HEK293 (cell line): ENCODE measurements around the gene PEX7.

Source experiments
- CTCF ChIA-PET: fragments of 350-600 bp; formaldehyde crosslinking; extraction: SDS; loops from one replicate; lab custom pipeline; 2021; ENCODE audit warnings: antibody characterized with exemption; lab: Yijun Ruan, JAX
- POLR2A ChIA-PET: fragments of 300-600 bp; formaldehyde crosslinking; extraction: SDS; loops from one replicate; lab custom pipeline; 2020; ENCODE audit warnings: antibody characterized with exemption, inconsistent platforms; lab: Yijun Ruan, JAX
- H3K27ac ChIP-seq: fragments of 200-500 bp; sonication (Bioruptor generic); 2 replicates; pipeline ENCODE4 v1.5.1; 2014; ENCODE audit warnings: low read depth, low read length, control low read depth, inconsistent platforms; ENCODE audit errors: extremely low read depth
- H3K36me3 ChIP-seq, 2 experiments: fragments of 200-500 bp in 1 of 2; sonication (Bioruptor generic) in 1 of 2; 1 replicate in 1 of 2; 2 replicates in 1 of 2; pipeline ENCODE4 v1.5.1; 2014 to 2017; ENCODE audit warnings: inconsistent platforms in 2 of 2, low read length in 2 of 2; ENCODE audit not compliant: control insufficient read depth in 2 of 2, insufficient read depth in 1 of 2
- H3K4me1 ChIP-seq: fragments of 200-500 bp; sonication (Bioruptor generic); 2 replicates; pipeline ENCODE4 v1.5.1; 2014; ENCODE audit warnings: mild to moderate bottlenecking, low read length, inconsistent platforms; ENCODE audit not compliant: control insufficient read depth, insufficient read depth
- H3K4me3 ChIP-seq: 2 replicates; pipeline ENCODE4 v1.5.1; 2011; ENCODE audit warnings: low read depth, mild to moderate bottlenecking, control low read depth, low read length, moderate library complexity
- H3K9me3 ChIP-seq: fragments of 200-500 bp; sonication (Bioruptor generic); 2 replicates; pipeline ENCODE4 v1.5.1; 2014; ENCODE audit warnings: low read depth, low read length, inconsistent platforms; ENCODE audit not compliant: control insufficient read depth, insufficient read depth
- AEBP2 ChIP-seq: fragments of 450-650 bp; formaldehyde crosslinking; IDR thresholded peaks from 2 replicates; pipeline ENCODE4 v1.5.1; 2016; ENCODE audit warnings: missing biosample characterization, missing genetic modification characterization, borderline replicate concordance
- BCL11A ChIP-seq: fragments of 450-650 bp; formaldehyde crosslinking; IDR thresholded peaks from 2 replicates; pipeline ENCODE4 v1.5.1; 2016; ENCODE audit warnings: low read depth, missing biosample characterization, missing genetic modification characterization
- KLF16 ChIP-seq: fragments of 450-650 bp; formaldehyde crosslinking; IDR thresholded peaks from 2 replicates; pipeline ENCODE4 v1.5.1; 2017; ENCODE audit warnings: missing biosample characterization, missing genetic modification characterization
- SCRT2 ChIP-seq: fragments of 450-650 bp; formaldehyde crosslinking; IDR thresholded peaks from 2 replicates; pipeline ENCODE4 v1.5.1; 2016; ENCODE audit warnings: missing biosample characterization, missing genetic modification characterization
- YY1 ChIP-seq: fragments of 450-650 bp; formaldehyde crosslinking; IDR thresholded peaks from 2 replicates; pipeline ENCODE4 v1.5.1; 2018; ENCODE audit warnings: missing biosample characterization, missing genetic modification characterization
- ZNF132 ChIP-seq: fragments of 450-650 bp; formaldehyde crosslinking; IDR thresholded peaks from 2 replicates; pipeline ENCODE4 v1.5.1; 2017; ENCODE audit warnings: missing biosample characterization, missing genetic modification characterization, borderline replicate concordance
- ZNF140 ChIP-seq: fragments of 450-650 bp; formaldehyde crosslinking; IDR thresholded peaks from 2 replicates; pipeline ENCODE4 v1.5.1; 2016; ENCODE audit warnings: missing biosample characterization, missing genetic modification characterization
- ZNF223 ChIP-seq: fragments of 450-650 bp; formaldehyde crosslinking; IDR thresholded peaks from 2 replicates; pipeline ENCODE4 v1.5.1; 2016; ENCODE audit warnings: missing biosample characterization, missing genetic modification characterization
- ZNF311 ChIP-seq: fragments of 450-650 bp; formaldehyde crosslinking; IDR thresholded peaks from 2 replicates; pipeline ENCODE4 v1.5.1; 2017; ENCODE audit warnings: missing biosample characterization, missing genetic modification characterization, borderline replicate concordance
- ZNF350 ChIP-seq: fragments of 450-650 bp; formaldehyde crosslinking; IDR thresholded peaks from 2 replicates; pipeline ENCODE4 v1.5.0; 2017; ENCODE audit warnings: missing biosample characterization, mild to moderate bottlenecking, missing genetic modification characterization
- ZNF354C ChIP-seq: fragments of 450-650 bp; formaldehyde crosslinking; IDR thresholded peaks from 2 replicates; pipeline ENCODE4 v1.5.1; 2016; ENCODE audit warnings: missing biosample characterization, missing genetic modification characterization, low read depth, borderline replicate concordance
- ZNF416 ChIP-seq: fragments of 450-650 bp; formaldehyde crosslinking; IDR thresholded peaks from 2 replicates; pipeline ENCODE4 v1.5.1; 2016; ENCODE audit warnings: missing biosample characterization, missing genetic modification characterization
- ZNF423 ChIP-seq: fragments of 450-650 bp; formaldehyde crosslinking; IDR thresholded peaks from 2 replicates; pipeline ENCODE4 v1.5.1; 2016; ENCODE audit warnings: missing biosample characterization, missing genetic modification characterization
- ZNF48 ChIP-seq: fragments of 450-650 bp; formaldehyde crosslinking; IDR thresholded peaks from 2 replicates; pipeline ENCODE4 v1.5.1; 2016; ENCODE audit warnings: missing biosample characterization, missing genetic modification characterization
- ZNF510 ChIP-seq: fragments of 450-650 bp; formaldehyde crosslinking; IDR thresholded peaks from 2 replicates; pipeline ENCODE4 v1.5.1; 2018; ENCODE audit warnings: mild to moderate bottlenecking, missing genetic modification characterization, missing biosample characterization; ENCODE audit not compliant: insufficient replicate concordance
- ZNF521 ChIP-seq: fragments of 450-650 bp; formaldehyde crosslinking; IDR thresholded peaks from 2 replicates; pipeline ENCODE4 v1.5.1; 2017; ENCODE audit warnings: missing biosample characterization, mild to moderate bottlenecking, missing genetic modification characterization
- ZNF561 ChIP-seq: fragments of 450-650 bp; IDR thresholded peaks from 2 replicates; pipeline ENCODE4 v1.5.1; 2018; ENCODE audit warnings: missing biosample characterization, missing genetic modification characterization, borderline replicate concordance
- ZNF596 ChIP-seq: fragments of 450-650 bp; IDR thresholded peaks from 2 replicates; pipeline ENCODE4 v1.5.0; 2018; ENCODE audit warnings: missing biosample characterization, mild to moderate bottlenecking, missing genetic modification characterization, moderate library complexity
- ZNF600 ChIP-seq: fragments of 450-650 bp; formaldehyde crosslinking; IDR thresholded peaks from 2 replicates; pipeline ENCODE4 v1.5.1; 2016; ENCODE audit warnings: missing biosample characterization, missing genetic modification characterization
- ZNF670 ChIP-seq: fragments of 450-650 bp; formaldehyde crosslinking; IDR thresholded peaks from 2 replicates; pipeline ENCODE4 v1.5.1; 2016; ENCODE audit warnings: missing biosample characterization, missing genetic modification characterization, low read depth
- ZNF791 ChIP-seq: fragments of 450-650 bp; formaldehyde crosslinking; IDR thresholded peaks from 2 replicates; pipeline ENCODE4 v1.5.1; 2016; ENCODE audit warnings: missing biosample characterization, missing genetic modification characterization
- ZSCAN23 ChIP-seq: fragments of 450-650 bp; formaldehyde crosslinking; IDR thresholded peaks from 2 replicates; pipeline ENCODE4 v1.5.1; 2016; ENCODE audit warnings: missing biosample characterization, missing genetic modification characterization
- TF ChIP-seq, protein P1 (sequence below): fragments of 450-650 bp; formaldehyde crosslinking; IDR thresholded peaks from 2 replicates; pipeline ENCODE4 v1.5.1; 2016; ENCODE audit warnings: missing biosample characterization, missing genetic modification characterization
- TF ChIP-seq, protein P2 (sequence below): fragments of 450-650 bp; formaldehyde crosslinking; IDR thresholded peaks from 2 replicates; pipeline ENCODE4 v1.5.1; 2016; ENCODE audit warnings: missing biosample characterization, missing genetic modification characterization
- TF ChIP-seq, protein P3 (sequence below): fragments of 450-650 bp; formaldehyde crosslinking; IDR thresholded peaks from 2 replicates; pipeline ENCODE4 v1.5.1; 2017; ENCODE audit warnings: missing biosample characterization, missing genetic modification characterization
- TF ChIP-seq, protein P4 (sequence below): fragments of 450-650 bp; formaldehyde crosslinking; IDR thresholded peaks from 2 replicates; pipeline ENCODE4 v1.5.1; 2016; ENCODE audit warnings: missing biosample characterization, missing genetic modification characterization, borderline replicate concordance

The PEX7 gene

DNA sequence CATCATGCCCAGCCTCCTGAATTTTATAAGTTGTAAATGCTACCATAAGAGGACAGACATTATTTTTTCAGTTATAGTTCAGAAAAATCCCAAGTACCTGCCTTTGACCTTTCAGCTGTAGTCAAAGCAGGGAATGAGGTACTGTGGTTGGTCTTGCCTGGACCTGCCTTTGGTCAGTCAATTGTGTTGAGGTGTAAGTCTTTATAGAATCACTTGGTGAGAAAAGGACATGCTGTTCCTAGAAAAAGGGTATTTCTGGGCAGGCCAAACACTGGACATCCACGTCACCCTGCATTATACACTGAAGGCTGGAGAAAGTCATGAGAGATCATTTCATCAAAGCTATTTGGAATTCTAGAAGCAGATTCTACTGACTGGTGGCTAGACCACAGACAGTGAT, 40.3 kb downstream of the PEX7 start:
- ChIA-PET POLR2A (no interaction called here), CTCF (interaction anchor here (0.7 to 2.9 kb wide), 4 partner anchors 17 to 85 kb away, joined by 3 to 20 read pairs (median 5); partner anchors contain the start of gene SLC35D3)
- TF ChIP-seq ZNF140 (tag by site-specific recombination) (no peak), ZNF223 (tag by site-specific recombination) (no peak), ZNF561 (tag by site-specific recombination) (no peak), ZNF791 (tag by site-specific recombination) (no peak), ZNF670 (tag by site-specific recombination) (no peak), YY1 (tag by site-specific recombination) (no peak), BCL11A (tag by site-specific recombination) (no peak), ZNF132 (tag by site-specific recombination) (no peak), ZNF350 (tag by site-specific recombination) (no peak), KLF16 (tag by site-specific recombination) (no peak), ZNF596 (tag by site-specific recombination) (no peak), SCRT2 (tag by site-specific recombination) (no peak), ZNF48 (tag by site-specific recombination) (no peak), ZNF423 (tag by site-specific recombination) (no peak), ZNF600 (tag by site-specific recombination) (no peak), ZNF416 (no peak), ZNF354C (no peak)
- TF ChIP-seq, protein P1, sequence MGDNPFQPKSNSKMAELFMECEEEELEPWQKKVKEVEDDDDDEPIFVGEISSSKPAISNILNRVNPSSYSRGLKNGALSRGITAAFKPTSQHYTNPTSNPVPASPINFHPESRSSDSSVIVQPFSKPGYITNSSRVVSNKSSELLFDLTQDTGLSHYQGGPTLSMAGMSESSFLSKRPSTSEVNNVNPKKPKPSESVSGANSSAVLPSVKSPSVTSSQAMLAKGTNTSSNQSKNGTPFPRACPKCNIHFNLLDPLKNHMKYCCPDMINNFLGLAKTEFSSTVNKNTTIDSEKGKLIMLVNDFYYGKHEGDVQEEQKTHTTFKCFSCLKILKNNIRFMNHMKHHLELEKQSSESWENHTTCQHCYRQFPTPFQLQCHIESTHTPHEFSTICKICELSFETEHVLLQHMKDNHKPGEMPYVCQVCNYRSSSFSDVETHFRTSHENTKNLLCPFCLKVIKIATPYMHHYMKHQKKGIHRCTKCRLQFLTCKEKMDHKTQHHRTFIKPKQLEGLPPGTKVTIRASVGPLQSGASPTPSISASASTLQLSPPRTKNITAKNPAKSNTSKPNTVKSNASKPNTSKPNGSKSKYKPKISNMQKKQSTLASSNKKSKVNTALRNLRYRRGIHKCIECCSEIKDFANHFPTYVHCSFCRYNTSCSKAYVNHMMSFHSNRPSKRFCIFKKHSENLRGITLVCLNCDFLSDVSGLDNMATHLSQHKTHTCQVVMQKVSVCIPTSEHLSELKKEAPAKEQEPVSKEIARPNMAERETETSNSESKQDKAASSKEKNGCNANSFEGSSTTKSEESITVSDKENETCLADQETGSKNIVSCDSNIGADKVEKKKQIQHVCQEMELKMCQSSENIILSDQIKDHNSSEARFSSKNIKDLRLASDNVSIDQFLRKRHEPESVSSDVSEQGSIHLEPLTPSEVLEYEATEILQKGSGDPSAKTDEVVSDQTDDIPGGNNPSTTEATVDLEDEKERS (tag by site-specific recombination), result no peak
- TF ChIP-seq, protein P2, sequence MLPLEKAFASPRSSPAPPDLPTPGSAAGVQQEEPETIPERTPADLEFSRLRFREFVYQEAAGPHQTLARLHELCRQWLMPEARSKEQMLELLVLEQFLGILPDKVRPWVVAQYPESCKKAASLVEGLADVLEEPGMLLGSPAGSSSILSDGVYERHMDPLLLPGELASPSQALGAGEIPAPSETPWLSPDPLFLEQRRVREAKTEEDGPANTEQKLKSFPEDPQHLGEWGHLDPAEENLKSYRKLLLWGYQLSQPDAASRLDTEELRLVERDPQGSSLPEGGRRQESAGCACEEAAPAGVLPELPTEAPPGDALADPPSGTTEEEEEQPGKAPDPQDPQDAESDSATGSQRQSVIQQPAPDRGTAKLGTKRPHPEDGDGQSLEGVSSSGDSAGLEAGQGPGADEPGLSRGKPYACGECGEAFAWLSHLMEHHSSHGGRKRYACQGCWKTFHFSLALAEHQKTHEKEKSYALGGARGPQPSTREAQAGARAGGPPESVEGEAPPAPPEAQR (tag by site-specific recombination), result no peak
- TF ChIP-seq, protein P3, sequence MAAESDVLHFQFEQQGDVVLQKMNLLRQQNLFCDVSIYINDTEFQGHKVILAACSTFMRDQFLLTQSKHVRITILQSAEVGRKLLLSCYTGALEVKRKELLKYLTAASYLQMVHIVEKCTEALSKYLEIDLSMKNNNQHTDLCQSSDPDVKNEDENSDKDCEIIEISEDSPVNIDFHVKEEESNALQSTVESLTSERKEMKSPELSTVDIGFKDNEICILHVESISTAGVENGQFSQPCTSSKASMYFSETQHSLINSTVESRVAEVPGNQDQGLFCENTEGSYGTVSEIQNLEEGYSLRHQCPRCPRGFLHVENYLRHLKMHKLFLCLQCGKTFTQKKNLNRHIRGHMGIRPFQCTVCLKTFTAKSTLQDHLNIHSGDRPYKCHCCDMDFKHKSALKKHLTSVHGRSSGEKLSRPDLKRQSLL, result no peak
- Histone ChIP-seq H3K9me3 (no peaks in the 10 kb centered on the region), H3K4me1 (no peaks in the 10 kb centered on the region), H3K27ac (no peak overlapping the region), H3K36me3 (no peaks in the 10 kb centered on the region; a peak in 1 of 3 replicates), H3K4me3 (no peak overlapping the region)

- Histone ChIP-seq H3K27ac (no peak overlapping the region), H3K4me3 (no peak overlapping the region), H3K9me3 (no peaks in the 10 kb centered on the region), H3K4me1 (no peaks in the 10 kb centered on the region), H3K36me3 (no peaks in the 10 kb centered on the region; a peak in 1 of 3 replicates)
- TF ChIP-seq AEBP2 (tag by site-specific recombination) (no peak), ZNF521 (tag by site-specific recombination) (no peak), ZNF423 (tag by site-specific recombination) (no peak), ZNF311 (tag by site-specific recombination) (no peak), ZSCAN23 (no peak), ZNF510 (tag by site-specific recombination) (no peak)
- TF ChIP-seq, protein P4, sequence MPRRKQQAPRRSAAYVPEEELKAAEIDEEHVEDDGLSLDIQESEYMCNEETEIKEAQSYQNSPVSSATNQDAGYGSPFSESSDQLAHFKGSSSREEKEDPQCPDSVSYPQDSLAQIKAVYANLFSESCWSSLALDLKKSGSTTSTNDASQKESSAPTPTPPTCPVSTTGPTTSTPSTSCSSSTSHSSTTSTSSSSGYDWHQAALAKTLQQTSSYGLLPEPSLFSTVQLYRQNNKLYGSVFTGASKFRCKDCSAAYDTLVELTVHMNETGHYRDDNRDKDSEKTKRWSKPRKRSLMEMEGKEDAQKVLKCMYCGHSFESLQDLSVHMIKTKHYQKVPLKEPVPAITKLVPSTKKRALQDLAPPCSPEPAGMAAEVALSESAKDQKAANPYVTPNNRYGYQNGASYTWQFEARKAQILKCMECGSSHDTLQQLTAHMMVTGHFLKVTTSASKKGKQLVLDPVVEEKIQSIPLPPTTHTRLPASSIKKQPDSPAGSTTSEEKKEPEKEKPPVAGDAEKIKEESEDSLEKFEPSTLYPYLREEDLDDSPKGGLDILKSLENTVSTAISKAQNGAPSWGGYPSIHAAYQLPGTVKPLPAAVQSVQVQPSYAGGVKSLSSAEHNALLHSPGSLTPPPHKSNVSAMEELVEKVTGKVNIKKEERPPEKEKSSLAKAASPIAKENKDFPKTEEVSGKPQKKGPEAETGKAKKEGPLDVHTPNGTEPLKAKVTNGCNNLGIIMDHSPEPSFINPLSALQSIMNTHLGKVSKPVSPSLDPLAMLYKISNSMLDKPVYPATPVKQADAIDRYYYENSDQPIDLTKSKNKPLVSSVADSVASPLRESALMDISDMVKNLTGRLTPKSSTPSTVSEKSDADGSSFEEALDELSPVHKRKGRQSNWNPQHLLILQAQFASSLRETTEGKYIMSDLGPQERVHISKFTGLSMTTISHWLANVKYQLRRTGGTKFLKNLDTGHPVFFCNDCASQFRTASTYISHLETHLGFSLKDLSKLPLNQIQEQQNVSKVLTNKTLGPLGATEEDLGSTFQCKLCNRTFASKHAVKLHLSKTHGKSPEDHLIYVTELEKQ (tag by site-specific recombination), result no peak
- ChIA-PET POLR2A (no interaction called here), CTCF (interaction anchor here (0.6 to 2.9 kb wide), 4 partner anchors 18 to 268 kb away, joined by 4 to 20 read pairs (median 4); partner anchors contain the start of gene IL20RA)
Measured at GRCh38 chr6:136863752-136864151, 41.4 kb downstream of the PEX7 start.
